ENCODE measurements around the gene RALGAPB.
"Not testable (repeated sequence)": the region's sequence is repeated elsewhere in the genome, so short reads cannot be mapped to it uniquely, and the experiment has no call there.

RALGAPB gene

DNA sequence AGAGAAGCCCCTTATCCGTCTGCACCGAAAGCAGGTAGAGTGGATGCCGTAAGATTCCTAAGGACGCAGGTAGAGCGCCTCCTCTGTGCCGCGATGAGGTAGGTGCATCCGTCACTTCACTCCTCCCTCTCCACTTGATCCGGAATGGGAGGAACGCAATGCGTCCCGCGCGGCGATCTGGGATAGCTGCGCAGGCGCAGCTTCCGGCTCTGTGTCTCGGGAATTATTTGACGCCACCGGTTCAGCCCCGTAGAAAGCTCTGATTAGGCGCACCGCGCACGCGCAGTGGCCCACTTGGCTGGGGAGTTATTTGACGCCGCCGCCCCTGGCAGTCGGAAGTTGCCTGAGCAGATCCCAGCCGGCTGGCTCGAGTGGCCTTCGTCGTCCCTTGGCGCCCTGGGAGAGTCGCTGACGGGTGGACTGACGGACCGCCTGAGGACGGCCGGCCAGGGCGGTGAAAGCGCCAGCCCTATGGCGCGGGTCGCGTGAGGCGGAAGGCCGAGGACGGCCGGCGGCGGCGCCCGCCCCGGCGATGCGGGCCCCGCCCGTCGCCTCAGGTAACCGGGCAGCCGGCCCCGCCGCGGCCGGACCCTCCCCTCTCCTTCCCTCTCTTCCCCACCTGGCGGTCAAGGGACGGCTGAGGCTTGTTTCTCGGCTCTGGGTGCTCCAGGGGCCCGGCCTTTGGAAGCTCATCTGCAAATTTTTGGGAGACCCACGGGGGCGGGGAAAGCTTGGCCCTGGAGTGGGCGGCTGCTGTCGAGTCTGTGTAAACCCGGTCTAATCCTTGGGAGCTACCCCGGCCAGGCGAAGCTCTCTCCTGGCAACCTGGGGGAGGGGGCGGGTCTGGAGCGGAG lies at the start of gene RALGAPB:
Gene RALGAPB (plus strand): TSS at position 331 of the 854 bp plus-strand sequence. CDS start 15,590 bp downstream, outside the sequence.
- peak; percentile 99 for DNase-seq (ENCODE audit: low spot score)

DNA sequence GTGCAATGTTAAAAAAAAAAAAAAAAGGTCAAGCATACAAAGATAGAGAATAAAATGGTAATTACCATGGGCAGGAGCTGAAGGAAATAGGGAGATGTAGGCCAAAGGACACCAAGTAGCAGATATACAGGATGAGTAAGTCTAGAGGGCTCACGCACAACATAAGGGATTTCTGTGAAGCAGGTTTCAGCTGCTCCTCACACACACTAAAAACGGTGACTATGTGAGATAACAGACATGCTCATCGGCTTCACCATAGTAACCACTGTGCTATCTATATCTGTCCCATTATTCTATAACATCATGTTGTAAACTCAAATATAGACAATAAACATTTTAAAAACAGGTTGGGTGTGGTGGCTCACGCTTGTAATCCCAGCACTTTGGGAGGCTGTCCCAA lies 49.1 kb upstream of the RALGAPB start:
- DNase-seq (ENCODE audit: low spot score): no peak

DNA sequence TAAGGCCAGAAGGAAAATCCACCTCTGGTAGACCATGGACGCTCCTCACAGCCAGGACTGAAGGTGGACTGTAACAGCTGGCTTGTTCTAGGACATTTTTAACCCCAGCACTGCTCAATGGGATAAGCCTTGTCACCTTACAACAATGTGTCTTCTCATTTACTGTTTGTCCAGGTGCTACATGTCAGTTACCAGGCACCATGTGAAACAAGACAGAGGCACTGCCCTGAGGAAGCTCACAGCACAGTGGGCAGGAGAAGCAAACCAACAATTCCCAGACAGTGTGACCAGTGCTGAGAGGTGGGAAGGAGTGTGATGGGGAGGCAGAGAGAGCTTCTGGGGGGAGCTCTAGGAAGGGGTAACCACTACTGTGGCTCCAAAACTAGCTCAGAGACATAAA lies 48.2 kb upstream of the RALGAPB start:
- DNase-seq (ENCODE audit: low spot score): no peak

DNA sequence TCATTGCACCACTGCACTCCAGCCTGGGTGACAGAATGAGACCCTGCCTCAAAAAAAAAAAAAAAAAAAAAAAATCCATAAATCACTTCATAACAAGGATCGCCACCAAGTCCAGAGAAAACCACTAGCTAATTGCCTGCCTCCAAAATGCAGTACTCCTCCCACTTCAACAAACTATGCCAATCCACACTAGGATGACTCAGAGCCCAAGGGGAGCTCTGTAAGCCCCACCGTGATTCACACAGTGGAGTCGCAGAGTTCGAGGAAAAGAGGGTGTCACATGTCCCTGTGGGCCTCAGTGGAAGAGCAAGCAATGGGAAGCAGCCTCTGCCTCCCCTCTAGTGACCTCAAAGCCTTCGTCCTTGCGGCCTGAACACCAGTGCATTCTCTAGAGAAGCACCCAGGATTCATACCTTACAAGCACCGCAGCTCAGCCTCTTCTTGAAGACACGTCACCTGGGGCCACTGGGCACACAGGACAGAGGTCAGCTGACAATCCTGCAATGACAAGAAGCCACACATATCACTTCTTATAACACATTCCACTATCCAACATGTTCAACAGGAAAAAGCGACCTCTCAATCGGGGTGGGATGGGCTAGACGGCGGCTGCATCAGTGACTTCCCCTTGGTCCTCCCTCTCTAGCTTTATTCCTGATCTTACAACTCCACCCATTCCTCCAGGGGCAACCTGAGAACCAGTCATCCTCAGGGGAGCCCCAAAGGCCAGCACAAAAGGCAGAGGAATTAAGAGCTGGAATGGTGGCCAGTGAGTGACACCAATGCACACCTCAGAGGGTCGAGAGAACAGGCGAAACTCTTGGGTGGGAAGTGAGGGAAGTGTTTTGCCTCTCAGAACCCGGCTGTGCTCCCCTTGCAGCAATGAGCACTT lies 46.4 kb upstream of the RALGAPB start:
- DNase-seq (ENCODE audit: low spot score): peak; percentile 98

DNA sequence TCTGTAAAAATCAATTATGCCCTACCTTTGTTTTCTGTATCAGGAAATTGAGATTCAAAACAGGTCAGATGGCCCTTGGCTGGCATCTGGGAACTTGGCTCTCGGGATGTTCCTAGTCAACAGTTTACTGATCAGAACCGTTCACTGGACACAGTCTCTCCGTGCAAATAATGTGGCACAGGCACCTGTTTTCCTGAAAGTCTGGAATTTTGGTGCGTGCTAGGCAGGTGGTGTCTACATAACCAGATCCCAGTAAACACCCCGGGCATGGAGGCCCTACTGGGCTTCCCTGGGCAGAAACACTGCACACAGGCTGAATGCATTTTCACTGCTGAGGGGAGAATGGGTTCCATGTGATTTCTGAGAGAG lies 45.0 kb upstream of the RALGAPB start:
- DNase-seq (ENCODE audit: low spot score): no peak

DNA sequence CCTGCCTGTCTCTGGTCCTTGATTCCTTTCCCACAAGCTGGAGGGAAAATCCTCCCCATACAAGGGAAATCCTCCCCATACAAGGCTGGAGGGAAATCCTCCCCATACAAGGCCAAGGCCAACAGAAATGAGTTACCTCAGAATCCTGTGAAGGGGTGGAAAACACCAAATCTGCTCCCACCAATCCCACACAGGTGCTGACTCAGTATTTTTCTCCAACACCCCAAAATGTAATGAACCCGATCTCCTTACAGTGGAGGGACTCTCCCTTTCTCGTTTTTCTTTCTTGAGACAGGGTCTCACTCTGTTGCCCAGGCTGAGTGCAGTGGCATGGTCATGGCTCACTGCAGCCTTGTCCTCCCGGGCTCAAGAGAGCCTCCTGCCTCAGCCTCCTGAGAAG lies 43.8 kb upstream of the RALGAPB start:
- DNase-seq (ENCODE audit: low spot score): no peak

DNA sequence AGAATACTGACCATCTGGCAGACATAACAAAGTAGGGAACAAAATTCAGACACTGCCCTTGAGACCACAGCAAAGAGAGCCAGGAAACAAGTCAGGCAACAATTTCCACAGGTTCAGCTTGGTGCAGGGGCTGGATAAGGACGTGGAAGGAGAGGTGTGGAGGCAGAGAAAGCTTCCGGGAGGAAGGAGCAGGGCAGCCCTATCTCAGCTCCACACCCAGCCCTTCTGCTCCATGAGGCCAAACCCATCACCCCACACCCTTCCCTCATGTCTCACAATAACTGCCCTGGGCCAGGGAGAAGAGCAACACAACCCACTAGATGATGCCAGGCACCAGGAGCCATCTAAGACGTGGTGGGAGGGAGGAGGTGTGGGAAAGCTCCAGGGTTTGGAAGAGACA lies 43.3 kb upstream of the RALGAPB start:
- DNase-seq (ENCODE audit: low spot score): no peak

DNA sequence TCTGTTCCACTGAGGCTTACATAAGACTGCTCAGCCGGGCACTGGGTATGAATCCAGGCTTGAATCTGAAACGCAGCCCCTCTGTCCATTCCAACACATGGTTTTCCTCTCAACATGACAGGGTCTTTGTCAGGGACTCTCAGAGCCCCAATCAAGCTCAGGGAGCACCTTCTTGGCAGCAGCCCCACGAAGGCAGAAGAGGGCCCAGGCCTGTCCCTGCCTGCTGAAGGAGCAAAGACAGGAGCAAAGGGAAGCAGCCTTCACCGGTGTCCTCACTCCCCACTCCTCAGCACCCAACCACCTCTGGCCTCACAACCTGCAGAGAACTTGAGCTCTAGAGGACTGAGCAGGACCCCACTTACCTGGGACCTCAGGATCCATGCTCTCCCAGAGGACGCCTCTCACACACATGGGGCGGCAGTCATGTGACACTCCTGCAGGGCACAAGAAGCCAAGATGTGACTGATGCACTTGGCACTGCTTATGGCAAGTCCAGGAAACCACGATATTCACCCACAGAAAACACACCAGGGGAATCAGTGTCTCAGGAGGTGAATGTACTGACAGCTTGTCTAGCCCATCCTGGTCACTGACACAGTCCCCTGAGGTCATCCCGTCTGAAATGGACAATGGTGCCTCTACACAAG lies 41.8 kb upstream of the RALGAPB start:
- DNase-seq (ENCODE audit: low spot score): no peak

DNA sequence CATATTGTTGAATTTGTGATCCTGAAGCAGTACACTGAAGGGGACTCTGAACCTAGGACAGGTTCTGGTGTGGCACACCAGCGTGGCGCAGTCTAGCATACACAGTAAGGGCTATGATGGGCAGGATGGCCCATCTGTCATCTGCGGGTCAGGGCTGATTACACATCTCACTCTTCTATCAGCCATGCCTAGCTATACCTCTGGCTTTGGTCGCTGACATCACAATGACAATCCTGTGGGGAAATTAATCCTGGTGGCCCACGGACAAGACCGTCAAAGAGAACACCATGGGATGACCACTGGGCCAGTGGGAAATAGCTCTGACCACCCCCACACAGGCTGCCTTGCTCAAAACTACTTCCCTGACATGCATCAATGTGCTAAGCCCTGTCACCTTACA lies 40.4 kb upstream of the RALGAPB start:
- no peak for DNase-seq (ENCODE audit: low spot score)

DNA sequence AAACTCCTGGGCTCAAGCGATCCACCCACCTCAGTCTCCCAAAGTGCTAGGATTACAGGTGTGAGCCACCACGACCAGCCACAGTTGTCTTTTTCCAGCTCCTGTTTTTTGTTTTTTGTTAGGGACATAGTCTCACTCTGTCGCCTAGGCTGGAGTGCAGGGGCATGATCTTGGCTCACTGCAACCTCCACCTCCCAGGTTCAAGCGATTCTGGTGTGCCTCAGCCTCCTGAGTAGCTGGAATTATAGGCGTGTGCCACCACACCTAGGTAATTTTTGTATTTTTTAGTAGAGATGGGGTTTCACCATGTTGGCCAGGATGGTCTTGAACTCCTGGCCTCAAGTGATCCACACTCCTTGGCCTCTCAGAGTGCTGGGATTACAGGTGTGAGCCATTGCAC lies 39.8 kb upstream of the RALGAPB start:
- not testable (repeated sequence) for DNase-seq (ENCODE audit: low spot score)

DNA sequence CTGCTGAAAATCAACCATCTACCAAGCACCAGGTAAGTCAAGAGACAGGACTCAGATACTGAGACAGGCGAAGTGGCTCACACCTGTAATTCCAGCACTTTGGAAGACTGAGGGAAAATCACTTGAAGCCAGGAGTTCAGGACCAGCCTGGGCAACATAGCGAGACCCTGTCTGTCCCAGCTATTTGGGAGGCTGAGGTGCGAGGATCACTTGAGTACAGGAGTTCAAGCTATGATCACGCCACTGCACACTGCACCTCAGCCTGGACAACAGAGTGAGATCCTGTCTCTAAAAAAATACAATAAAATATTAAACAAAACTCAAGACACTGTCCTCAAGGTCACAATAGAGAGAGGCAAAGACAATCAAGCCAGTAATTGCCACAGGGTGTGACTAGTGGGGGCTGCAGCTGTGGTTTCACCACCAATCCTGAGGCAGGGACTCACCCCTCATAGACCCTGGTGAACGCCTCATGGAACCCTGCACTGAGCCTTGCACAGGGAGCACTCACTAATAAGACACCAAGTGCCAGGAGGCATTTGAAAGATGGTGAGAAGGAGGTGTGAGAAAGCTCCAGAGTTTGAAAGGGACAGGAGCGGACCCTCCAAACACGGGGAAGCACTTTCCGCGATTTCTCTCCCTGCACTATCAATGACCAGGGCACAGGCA lies 39.2 kb upstream of the RALGAPB start:
- DNase-seq (ENCODE audit: low spot score): no peak

DNA sequence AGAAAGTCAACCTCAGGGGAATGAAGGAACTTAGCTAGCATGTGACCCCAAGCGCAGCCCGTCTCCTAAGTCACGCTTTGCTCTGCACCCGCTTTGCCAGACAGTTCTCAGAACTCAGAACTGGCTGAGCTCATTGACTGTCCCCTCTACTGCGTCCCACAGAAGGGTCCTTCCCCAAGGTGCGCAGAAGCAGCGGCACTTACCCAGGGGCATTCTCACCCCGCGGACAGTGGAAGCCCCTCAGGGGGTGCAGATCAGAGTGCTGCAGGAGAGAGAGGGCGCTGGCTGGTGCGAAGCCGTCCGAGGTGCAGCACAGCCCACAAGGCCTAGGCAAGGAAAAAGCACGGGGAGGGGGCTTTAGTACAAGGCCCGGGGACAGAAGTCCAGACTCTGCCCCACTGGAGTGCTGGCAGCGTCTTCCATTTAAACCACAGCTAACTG lies 38.3 kb upstream of the RALGAPB start:
- no peak for DNase-seq (ENCODE audit: low spot score)

DNA sequence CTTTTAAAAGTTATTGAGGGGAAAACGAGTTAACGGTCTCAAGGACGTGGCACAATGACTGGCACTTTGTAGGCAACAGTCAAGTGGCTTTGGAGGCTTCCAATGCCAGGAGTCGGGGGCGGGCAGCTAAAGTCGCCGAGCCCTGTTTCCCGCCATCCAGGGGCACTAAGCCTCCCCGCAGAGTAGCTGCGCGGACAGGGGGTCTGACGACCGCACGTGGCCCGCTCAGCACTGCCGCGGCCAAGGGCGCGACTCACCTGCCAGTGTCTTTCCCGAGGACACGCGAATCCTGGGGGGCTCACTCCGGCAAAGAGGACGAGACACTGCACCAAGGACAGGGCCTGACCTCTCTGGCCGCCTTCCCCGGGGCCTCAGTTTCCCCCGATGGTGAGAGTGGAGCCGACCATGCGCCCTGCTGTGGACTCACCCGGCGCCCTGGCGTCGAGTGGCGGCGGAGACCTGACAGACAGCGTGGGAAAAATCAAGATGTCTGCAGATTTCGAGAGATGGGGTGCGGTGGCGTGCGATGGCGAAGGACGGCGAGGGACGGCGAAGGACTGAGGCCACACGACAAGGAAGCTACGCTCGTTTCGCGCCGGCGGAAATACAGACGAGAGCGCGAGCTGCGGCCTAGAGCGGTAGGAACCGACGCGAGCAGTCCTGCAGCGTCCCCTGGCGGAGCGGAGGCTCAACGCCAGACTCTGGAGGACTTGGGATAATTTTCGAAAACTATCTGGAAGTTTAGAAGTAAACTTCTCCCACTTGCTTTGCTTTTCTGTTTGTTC lies 37.7 kb upstream of the RALGAPB start, which contains the start of gene SNHG17:
Gene SNHG17 (minus strand): TSS at position 559 of the 785 bp plus-strand sequence.
- peak; percentile 86 for DNase-seq (ENCODE audit: low spot score)

DNA sequence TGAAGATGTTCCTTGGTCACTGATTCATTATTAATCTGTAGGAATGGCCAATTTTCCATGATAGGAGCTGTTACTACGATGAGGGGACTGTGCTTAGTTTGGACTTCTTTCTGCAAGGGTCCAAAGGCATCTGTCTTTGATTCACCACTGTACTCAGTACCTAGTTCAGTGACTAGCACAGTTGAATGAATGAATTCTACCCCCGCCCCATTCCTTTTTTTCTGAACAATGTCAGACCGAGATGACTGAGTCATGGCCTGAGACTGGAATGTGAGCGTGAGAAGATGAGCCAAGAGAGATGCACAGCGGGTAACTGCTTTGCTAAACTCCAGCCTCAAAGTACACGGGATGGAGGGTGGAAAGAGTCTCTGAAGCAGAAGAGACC lies 37.1 kb upstream of the RALGAPB start:
- peak; percentile 43 for DNase-seq (ENCODE audit: low spot score)

DNA sequence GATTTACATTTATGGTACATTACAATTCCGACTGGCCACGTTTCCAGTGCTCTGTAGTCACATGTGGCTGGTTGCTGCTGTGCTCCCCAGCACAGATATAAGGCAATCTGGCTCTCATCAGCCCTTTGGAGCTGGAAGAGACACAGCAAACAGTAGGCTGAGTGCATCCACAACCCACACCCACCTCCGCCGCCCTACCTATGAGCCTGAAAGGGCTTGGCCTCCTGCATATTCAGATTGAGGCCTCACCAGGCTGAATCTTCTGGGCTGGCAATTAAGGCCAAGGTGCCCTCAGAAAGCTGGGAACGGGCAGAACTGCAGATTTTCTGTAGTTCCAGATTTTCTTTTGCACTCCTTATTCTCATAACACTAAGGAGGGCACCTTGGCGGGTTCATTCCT lies 34.8 kb upstream of the RALGAPB start:
- DNase-seq (ENCODE audit: low spot score): no peak

DNA sequence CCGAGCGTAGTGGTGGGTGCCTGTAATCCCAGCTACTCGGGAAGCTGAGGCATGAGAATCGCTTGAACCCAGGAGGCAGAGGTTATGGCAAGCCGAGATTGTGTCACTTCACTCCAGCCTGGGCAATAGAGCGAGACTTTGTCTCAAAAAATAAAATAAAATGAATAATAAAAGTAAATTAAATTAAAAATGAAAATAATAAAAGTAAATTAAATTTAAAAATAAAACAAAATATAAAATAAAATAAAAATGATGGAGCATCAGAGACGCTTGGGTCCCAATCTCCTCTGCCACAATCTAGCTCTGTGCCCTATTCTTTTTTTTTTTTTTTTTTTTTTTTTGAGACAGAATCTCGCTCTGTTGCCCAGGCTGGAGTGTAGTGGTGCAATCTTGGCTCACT lies 31.5 kb upstream of the RALGAPB start:
- DNase-seq (ENCODE audit: low spot score): not testable (repeated sequence)

DNA sequence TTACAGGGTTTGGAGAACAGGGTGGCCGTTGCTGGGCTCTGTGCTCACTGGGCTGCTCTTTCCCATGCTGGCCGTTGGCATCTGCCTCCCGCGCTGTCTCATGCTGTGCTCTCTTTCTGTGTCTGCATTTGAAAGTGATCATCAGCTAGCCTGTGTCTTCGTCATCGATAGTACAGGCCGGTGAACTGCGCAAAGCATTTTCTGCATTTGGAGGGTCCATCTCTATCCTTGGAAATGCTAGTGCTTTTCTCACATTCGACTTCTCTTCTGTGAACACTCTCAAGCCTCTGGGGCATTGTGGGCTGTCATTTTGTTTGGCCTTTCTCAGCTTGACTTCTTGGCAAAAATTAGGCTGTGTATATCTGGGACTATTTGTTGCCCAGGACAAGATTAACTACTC lies 30.7 kb upstream of the RALGAPB start:
- DNase-seq (ENCODE audit: low spot score): no peak

DNA sequence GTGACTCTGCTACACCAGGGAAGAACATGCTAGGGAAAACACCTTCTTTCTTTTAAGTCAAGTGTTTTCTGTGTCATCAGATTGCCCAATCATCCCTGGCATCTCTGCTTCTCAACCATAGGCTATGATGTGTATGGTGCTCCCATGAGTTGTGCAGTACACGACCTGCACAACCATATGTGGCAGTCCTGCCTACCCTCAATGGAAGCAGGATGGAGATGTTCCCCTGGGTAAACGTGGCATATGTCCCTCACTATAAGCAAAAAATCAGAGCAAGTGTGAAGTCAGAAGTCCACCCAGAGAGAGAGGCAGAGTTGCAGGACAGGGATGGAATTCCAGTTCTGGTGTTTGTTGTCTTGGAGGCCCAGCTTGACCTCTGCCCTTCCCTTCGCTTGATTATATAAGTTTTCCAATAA lies 27.3 kb upstream of the RALGAPB start:
- DNase-seq (ENCODE audit: low spot score): no peak

DNA sequence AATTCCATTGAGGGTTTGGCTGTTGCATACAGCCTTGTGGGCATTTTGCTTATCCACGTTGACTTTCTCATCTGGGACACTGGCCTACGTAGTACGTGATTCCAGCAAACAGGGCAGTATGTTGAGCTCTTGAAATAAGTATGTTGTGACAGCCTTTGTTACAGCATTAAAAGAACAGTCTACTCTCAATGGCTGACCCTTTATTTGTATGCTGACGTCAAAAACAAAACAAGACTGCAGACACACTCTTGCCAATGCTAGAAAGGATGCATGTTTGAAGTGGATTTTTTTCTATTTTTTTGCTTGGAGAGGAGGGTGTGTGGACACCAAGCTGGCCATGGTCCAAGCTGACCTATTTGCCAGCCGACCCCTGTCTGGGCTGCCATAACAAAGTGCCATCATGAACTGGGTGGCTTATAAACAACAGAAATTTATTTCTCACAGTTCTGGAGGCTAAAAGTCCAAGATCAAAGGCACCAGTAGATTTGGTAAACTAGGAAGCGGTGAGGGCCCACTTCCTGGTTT lies 26.7 kb upstream of the RALGAPB start:
- DNase-seq (ENCODE audit: low spot score): no peak

DNA sequence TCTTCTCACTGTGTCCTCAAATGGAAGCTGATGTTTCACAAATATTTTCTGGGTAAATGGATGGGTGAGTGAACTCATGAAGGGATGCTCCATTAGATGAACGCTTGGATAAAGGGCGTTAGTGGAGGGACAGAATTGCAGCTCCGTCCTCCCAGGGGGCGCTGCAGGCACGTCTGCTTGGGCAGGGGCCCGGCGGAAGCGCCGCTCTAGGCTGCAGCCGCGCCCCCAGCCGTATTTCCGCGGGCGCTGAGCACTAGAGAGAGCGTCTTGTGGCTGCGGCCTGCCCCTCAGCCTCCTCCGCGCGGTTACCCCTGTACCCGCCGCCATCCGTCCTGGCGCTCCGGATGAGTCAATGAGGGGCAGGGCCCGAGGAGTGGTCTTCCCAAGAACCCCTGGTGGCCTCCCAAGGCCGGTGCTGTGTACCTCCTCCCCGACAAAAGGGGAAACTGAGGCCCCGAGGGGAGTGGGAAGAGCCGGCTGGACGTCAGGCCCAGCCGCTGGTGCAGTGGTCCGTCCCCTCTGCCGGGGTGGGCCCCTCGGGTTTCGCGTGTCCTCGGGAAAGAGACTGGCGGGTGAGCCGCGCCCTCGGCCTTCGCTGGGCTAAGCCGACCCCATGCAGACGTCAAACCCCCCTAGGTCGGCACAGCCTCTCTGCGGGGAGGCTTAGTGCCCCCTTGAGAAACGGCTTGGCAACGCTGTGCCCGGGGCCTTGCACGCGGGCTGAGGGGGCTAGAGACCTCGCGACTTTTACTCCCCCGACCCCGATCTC lies 26.0 kb upstream of the RALGAPB start:
- peak; percentile 90 for DNase-seq (ENCODE audit: low spot score)

Measured in AG08395 (cell line).